KMS-11 (cell line): Measurements from ENCODE around the gene USP37.

Experiments used
- H2AFZ ChIP-seq: fragments of 200-600 bp; sonication (generic); 2 replicates; pipeline ENCODE4 v1.6.1; 2016; ENCODE audit warnings: antibody characterized with exemption, mixed run types, low read depth
- H3K27ac ChIP-seq: fragments of 200-600 bp; sonication (generic); 2 replicates; pipeline ENCODE4 v1.6.1; 2016; ENCODE audit warnings: mild to moderate bottlenecking, mixed run types
- H3K27me3 ChIP-seq: fragments of 200-600 bp; sonication (generic); 2 replicates; pipeline ENCODE4 v1.6.1; 2017; ENCODE audit warnings: mild to moderate bottlenecking, low read depth, mixed run types, moderate library complexity; ENCODE audit not compliant: insufficient read depth
- H3K36me3 ChIP-seq: fragments of 200-600 bp; sonication (generic); 2 replicates; pipeline ENCODE4 v1.6.1; 2017; ENCODE audit warnings: mild to moderate bottlenecking, mixed run types; ENCODE audit not compliant: insufficient read depth
- H3K4me1 ChIP-seq: fragments of 200-600 bp; sonication (generic); 2 replicates; pipeline ENCODE4 v1.6.1; 2016; ENCODE audit warnings: mild to moderate bottlenecking, low read depth, mixed run types; ENCODE audit not compliant: poor library complexity, severe bottlenecking
- H3K4me2 ChIP-seq: fragments of 200-600 bp; sonication (generic); 2 replicates; pipeline ENCODE4 v1.7.0; 2016; ENCODE audit warnings: mild to moderate bottlenecking, mixed run types
- H3K4me3 ChIP-seq: fragments of 200-600 bp; sonication (generic); IDR thresholded peaks from 2 replicates; pipeline ENCODE4 v1.6.1; 2017; ENCODE audit warnings: low read depth, low read length, mixed read lengths; ENCODE audit not compliant: insufficient read depth
- H3K79me2 ChIP-seq: fragments of 200-600 bp; sonication (generic); 2 replicates; pipeline ENCODE4 v1.6.1; 2016; ENCODE audit warnings: low read depth, mixed run types; ENCODE audit not compliant: insufficient read depth
- H3K9ac ChIP-seq: fragments of 200-600 bp; sonication (generic); 2 replicates; pipeline ENCODE4 v1.6.1; 2016; ENCODE audit warnings: mild to moderate bottlenecking, mixed run types
- H4K20me1 ChIP-seq: fragments of 200-600 bp; sonication (generic); 2 replicates; pipeline ENCODE4 v1.6.1; 2016; ENCODE audit warnings: mild to moderate bottlenecking, mixed run types; ENCODE audit not compliant: insufficient read depth
- TF ChIP-seq, protein P1 (sequence below): fragments of 200-600 bp; sonication (generic); conservative IDR thresholded peaks from 2 replicates; pipeline ENCODE4 v1.6.1; 2017; ENCODE audit warnings: low read depth, mild to moderate bottlenecking, antibody characterized with exemption, low read length, moderate library complexity, mixed read lengths

Gene USP37

DNA sequence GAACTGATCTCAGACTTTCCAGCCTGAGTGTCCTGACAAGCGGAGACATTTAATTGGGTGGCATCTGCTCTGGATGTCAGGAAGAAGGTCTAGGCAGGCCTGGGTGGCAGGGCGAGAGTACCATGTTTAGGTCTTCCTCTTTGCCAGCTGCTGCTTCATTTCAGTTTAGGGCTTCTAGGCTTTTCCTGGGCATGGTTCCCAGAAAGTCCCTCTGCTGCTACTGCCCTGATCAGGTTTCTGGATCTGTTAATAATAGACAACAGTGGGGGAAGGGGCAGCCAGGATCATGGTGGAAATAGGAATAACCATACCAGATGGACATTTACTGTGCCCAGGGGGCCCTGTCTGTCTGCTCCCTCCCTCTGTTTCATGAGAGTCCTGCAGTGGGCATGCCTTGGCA is 37.3 kb upstream of the USP37 start:
- TF ChIP-seq, protein P1, sequence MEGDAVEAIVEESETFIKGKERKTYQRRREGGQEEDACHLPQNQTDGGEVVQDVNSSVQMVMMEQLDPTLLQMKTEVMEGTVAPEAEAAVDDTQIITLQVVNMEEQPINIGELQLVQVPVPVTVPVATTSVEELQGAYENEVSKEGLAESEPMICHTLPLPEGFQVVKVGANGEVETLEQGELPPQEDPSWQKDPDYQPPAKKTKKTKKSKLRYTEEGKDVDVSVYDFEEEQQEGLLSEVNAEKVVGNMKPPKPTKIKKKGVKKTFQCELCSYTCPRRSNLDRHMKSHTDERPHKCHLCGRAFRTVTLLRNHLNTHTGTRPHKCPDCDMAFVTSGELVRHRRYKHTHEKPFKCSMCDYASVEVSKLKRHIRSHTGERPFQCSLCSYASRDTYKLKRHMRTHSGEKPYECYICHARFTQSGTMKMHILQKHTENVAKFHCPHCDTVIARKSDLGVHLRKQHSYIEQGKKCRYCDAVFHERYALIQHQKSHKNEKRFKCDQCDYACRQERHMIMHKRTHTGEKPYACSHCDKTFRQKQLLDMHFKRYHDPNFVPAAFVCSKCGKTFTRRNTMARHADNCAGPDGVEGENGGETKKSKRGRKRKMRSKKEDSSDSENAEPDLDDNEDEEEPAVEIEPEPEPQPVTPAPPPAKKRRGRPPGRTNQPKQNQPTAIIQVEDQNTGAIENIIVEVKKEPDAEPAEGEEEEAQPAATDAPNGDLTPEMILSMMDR, result no peak
- H3K4me1 ChIP-seq, result peaks cover 17% of the 10 kb centered on the region
- H2AFZ ChIP-seq, result no peak overlapping the region
- H3K9ac ChIP-seq, result no peak overlapping the region
- H3K4me3 ChIP-seq, result no peak overlapping the region
- H4K20me1 ChIP-seq, result no peaks in the 10 kb centered on the region
- no peaks in the 10 kb centered on the region for H3K79me2 ChIP-seq
- no peak overlapping the region for H3K27ac ChIP-seq
- no peaks in the 10 kb centered on the region for H3K27me3 ChIP-seq
- H3K4me2 ChIP-seq, result no peak overlapping the region
- no peaks in the 10 kb centered on the region for H3K36me3 ChIP-seq

DNA sequence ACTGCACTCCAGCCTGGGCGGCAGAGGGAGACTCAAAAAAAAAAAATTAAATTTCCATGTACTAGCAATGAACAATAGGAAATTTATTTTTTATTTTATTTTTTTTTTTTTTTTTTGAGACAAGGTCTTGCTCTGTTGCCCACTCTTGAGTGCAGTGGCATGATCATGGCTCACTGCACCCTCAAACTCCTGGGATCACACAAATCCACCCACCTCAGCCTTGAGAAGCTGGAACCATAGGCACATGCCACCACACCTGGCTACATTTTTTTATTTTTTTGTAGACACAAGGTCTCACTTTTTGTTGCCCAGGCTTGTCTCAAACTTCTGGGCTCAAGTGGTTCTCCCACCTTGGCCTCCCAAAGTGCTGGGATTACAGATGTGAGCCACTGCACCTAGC is 17.4 kb upstream of the USP37 start:
- Histone ChIP-seq H3K4me1 (peaks cover 20% of the 10 kb centered on the region), H3K36me3 (peaks cover 19% of the 10 kb centered on the region), H4K20me1 (no peaks in the 10 kb centered on the region; the same call in 1 of the 2 replicates), H3K27ac (no peak overlapping the region), H3K9ac (no peak overlapping the region), H3K27me3 (no peaks in the 10 kb centered on the region), H3K4me2 (no peak overlapping the region), H3K79me2 (peaks cover 18% of the 10 kb centered on the region; the same call in 1 of the 2 replicates), H2AFZ (no peak overlapping the region), H3K4me3 (no peak overlapping the region)
- TF ChIP-seq, protein P1, result no peak

DNA sequence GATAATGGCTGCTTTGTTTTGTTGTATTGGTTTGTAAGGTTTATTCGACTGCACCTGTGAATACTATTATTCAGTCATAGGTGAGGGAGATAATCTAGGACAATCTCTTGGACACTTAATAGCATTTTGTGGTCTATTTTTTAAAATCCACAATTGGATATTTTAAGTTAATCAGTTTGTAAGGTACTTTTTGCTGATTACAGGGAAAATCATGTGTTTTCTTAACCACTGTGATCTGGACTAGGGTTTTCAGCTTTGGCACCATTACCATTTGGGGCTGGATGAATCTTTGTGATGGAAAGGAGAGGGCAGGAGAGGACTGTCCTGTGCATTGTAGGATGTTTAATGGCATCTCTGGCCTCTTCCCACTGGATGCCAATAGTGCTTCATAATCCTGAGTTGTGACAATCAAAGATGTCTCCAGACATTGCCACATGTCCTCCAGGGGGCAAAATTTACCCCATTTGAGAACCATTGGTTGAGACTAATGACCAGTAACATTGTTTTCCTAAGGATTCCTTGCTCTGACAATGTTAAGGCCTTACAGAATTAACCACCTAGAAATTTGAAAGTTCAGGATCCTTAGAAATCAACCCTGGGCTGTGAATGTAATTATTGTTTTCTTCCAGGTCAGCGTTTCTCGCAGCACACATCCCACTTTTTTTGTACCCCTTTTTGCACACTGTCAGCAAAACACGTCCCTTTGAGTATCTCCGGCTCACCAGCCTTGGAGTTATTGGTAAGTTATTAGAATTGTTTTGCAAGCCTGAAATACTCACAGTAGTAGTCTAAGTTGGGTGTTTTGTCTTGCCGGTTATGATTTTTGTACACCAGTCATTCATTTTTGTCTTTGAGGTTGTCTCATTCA is 16.1 kb upstream of the USP37 start:
- TF ChIP-seq, protein P1, result no peak

DNA sequence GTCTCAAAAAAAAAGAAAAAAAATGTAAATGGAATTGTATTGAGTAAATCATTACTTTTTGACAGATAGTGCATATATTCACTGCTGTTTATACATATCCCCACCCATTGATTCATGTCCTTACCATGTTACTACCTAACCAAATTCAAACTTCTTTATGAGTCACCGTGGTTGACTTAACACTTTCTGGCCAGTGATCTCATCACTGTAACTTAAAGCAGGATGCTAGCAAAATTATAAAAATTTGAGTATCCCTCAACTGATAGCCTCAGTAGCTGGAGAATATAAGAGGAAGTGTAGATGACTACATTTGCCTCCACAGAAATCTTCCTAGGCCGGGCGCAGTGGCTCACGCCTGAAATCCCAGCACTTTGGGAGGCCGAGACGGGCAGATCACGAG is 13.9 kb upstream of the USP37 start:
- H3K79me2 ChIP-seq, result peaks cover 53% of the 10 kb centered on the region
- no peak overlapping the region for H3K27ac ChIP-seq
- no peaks in the 10 kb centered on the region for H3K27me3 ChIP-seq
- no peak overlapping the region for H3K4me3 ChIP-seq
- peaks cover 5% of the 10 kb centered on the region; the same call in 1 of the 2 replicates for H3K36me3 ChIP-seq
- no peak overlapping the region for H3K9ac ChIP-seq
- H3K4me1 ChIP-seq, result peaks cover 37% of the 10 kb centered on the region
- H2AFZ ChIP-seq, result no peak overlapping the region
- TF ChIP-seq, protein P1, result no peak
- H3K4me2 ChIP-seq, result no peak overlapping the region
- H4K20me1 ChIP-seq, result no peaks in the 10 kb centered on the region; the same call in 1 of the 2 replicates

More for the DNA sequence above, 16.1 kb upstream of the USP37 start:
- peaks cover 17% of the 10 kb centered on the region for H3K36me3 ChIP-seq
- H4K20me1 ChIP-seq, result no peaks in the 10 kb centered on the region; the same call in 1 of the 2 replicates
- no peak overlapping the region for H3K27ac ChIP-seq
- H3K27me3 ChIP-seq, result no peaks in the 10 kb centered on the region
- peaks cover 25% of the 10 kb centered on the region for H3K4me1 ChIP-seq
- no peak overlapping the region for H3K4me2 ChIP-seq
- no peak overlapping the region for H2AFZ ChIP-seq
- no peak overlapping the region for H3K9ac ChIP-seq
- H3K4me3 ChIP-seq, result no peak overlapping the region
- peaks cover 32% of the 10 kb centered on the region; the same call in 1 of the 2 replicates for H3K79me2 ChIP-seq
